H1 (cell line): ENCODE measurements around the gene REG1B. TPM values are rescaled to one million over a fixed set of nuclear protein-coding genes. Genes with fewer than 3 reads are reported as not detected.

Source experiments
- ASH2L ChIP-seq: fragments of 200-600, 300-600 bp; sonication (generic); IDR thresholded peaks from one replicate; pipeline ENCODE4 v1.7.1; 2017; ENCODE audit warnings: low read length
- CTCF ChIP-seq, 3 experiments: IDR thresholded peaks; 1 replicate in 2 of 3; 2 replicates in 1 of 3; pipeline versions ENCODE4 v1.5.1 to v1.6.1; 2011; ENCODE audit warnings: low read length in 3 of 3, mild to moderate bottlenecking in 3 of 3, inconsistent platforms in 2 of 3, low read depth in 1 of 3, moderate library complexity in 1 of 3; ENCODE audit not compliant: insufficient read depth in 1 of 3; ENCODE audit errors: control extremely low read depth in 1 of 3
- polyA plus RNA-seq, 7 experiments: library from polyadenylated mRNA; depleted of rRNA in 3 of 7; stranded (reverse) in 5 of 7; unstranded in 2 of 7; fragments of >200 nt in 5 of 7; fragments of 200-250 nt in 2 of 7; gene quantifications; 1 replicate in 5 of 7; 2 replicates in 1 of 7; 4 replicates in 1 of 7; pipeline versions ENCODE4 v1.2.1 to v1.2.3, GENCODE V29; 2011 to 2013; ENCODE audit warnings: missing spikeins in 2 of 7, mixed read lengths in 2 of 7
- total RNA-seq: library from RNA; stranded (reverse); fragmentation: NEBNext Ultra II Directional; extraction: Animal tissue kit (Norgen Biotek cat#: 25700); gene quantifications from 2 replicates; pipeline ENCODE4 v1.2.1, GENCODE V29; 2021

The REG1B gene
- total and polyA plus RNA-seq, 2 of the 8 experiments (the other 6 are each of a cell fraction or from before 2014, with no cell fraction given), result not detected

GRCh38 chr2:79129804-79130203 lies 42.0 kb upstream of the REG1B start (continued):
- TF ChIP-seq CTCF (IDR thresholded peaks at IDR 0.05; ENCODE audit: control extremely low read depth in 1 of 3, insufficient read depth in 1 of 3, low read depth in 1 of 3, low read length in 3 of 3) (no peak), ASH2L (no peak)
- TF ChIP-seq, all 59 proteins: peak for 0
